Raji (cell line): ENCODE measurements around the gene OR10H3.

Experiments
- POLR2A ChIP-seq: IDR thresholded peaks from 2 replicates; pipeline ENCODE4 v1.6.1; 2011; ENCODE audit warnings: low read depth, low read length, control low read depth; ENCODE audit not compliant: insufficient read depth

OR10H3 gene

DNA sequence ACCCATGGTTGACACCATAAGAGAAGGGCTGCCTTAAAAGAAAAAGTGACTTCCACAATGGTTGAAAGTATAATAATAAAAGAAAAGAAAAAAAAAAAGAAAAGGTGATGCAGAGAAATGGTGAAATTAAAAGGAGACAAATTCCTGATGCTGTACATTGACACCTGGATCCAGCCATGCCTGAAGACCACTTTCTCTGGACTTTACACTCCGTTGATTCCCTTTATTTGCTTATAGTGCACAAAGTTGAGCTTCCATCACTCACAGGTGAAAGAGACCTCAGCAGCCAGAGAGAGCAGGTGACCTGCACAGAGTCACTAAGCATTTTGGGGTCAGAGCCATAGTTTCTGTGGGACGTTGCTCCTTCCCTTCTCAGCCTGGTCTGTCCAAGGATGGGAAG, 37.5 kb downstream of the OR10H3 start:
- TF ChIP-seq POLR2A, result no peak

DNA sequence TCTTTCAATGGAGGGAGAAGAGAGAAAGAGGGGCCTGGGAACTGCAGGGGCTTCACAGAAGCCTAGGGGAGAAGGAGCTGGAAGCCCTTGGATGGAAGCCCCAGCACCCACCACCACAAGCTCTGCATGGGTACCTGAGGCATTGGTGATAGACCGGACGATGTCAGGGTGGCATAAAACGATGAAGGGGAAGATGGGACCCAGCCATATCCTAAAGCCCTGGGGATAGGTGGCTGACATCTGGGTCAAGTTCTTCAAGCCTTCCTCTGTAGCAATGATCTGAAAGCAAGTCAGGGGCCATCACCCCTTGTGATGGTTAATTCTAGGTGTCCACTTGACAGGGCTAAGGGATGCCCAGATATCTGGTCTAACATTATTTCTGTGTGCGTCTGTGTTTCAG, 38.5 kb downstream of the OR10H3 start:
- no peak for TF ChIP-seq POLR2A

DNA sequence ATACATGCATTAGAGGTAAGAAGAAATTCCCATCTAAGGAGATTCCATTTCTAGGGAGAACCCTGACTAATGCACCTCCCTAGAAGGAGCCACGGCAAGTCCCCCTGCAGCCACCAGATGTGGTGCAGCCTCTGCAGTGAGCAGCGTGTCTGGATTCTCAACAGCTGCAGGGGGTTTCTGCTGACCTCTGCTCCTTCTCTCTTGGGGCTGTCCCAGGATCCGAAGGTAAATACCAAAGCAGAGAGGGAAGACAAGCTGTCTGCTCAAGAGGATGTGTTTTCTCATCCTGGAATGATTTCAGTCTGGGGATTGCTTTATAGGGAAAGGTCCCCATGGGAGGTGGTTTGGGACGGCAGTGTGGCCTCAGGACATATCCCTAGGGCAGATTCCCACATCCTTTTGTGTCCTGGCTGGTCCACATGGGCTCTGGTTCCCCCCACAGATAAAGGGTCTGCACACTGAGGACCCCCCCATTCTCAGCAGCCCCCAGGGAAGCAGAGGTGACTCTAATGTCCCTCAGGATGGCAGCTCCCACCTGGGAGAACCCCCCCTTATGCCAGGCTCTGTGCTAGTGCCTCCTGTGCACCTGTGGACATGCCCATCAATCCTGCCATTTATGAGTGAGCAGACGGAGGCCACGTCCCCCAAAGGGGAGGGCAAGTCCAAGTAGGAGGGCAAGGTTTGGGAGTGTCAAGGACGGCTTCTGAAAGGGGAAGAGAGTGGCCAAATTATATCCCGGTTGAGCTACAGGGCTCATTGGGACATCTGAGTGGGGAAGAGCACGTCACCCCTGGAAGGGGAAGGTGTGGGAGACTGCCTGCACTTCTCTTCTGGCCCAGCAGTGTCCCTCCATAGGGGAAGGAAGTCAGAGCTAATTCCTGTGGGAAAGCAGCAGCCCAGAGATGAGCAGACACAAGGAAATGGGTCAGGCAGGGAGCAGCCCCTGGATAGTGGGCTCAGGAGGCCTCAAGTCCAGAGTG, 39.5 kb downstream of the OR10H3 start:
- no peak for TF ChIP-seq POLR2A

DNA sequence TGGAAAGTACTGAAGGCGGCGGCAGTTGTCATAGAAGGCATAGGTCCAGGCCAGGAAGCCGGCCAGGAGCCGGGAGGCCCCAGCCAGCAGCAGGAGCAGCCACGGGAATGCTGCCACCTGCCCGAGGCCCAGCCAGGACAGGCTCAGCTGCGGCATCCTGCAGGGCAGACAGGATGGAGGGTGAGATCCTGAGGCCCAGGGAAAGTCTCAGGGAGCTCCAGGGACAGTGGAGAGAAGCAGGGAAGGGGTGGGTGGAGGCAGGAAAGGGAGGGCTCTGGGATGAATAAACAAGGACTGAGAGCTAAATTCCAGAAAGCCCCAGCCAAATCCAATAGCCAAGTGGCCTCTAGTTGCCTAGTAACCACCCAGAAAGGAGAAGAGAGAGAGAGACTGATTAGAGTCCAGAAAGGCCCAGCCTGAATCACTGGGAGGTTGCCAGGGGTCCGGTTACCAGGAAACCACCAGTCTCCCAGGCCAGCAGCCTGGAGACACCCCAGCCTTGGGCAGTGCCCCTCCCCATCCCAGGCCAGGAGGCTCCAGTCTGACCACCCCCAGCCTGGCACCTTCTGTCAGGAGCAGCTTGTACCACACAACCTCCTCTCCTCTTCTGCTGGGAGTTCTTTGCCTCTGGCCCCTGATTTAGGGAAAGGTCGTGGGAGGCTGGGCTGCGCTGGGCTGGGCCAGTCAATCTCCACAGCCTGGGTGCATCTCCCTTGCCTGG, 42.1 kb downstream of the OR10H3 start:
- no peak for TF ChIP-seq POLR2A

DNA sequence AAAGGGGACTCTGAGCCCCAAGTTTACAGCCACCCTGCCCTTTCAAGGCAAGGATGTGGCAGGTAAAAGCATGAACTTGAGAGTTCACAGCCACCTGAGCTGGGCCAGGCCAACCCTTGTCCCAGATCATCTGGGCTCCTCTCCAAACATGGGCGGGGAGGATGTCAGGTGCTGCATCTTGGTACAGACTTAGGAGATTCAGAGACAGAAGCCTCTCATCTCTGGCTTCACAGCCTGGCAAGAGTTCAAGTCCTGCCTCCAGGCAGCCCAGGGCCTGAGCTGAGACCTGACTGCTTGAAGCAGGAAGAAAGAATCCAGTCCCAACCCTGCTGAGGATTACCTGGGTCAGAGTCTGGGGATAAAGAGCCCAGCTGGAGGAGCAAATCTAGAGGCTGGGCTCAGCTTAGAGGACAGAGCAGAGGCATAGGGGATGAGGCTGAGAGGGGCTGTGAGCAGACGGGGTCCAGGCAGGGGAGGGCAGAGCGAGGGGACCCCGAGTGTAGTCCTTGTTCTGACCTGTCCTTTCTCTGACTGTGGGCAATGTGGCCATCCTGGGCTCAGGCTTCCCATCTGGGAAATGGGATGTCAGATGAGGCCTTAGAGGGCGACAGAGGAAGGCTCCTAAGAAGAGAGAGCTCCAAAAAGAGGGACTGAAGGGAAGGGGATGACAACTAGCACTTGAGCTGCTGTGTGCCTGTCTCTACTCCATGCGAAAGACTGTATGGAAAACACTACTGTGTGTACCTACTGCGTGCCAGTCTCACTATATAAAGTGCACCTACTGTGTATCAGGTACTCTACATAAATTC, 43.0 kb downstream of the OR10H3 start:
- TF ChIP-seq POLR2A, result no peak

DNA sequence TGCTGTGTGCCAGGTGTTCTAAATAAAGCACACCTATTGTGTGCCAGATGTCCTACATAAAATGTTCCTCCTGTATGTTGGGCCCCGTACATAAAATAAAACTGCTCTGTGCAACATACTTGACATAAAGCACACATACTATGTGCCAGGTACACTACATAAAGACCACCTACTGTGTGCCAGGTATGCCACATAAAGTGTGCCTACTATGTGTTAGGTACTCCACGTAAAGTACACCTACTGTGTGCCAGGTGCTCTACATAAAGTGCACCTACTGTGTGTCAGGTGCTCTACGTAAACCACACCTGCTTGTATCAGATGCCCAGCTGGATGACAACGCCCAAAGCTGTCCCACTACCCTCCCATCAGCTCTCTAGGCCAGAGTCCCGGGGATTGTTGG, 43.9 kb downstream of the OR10H3 start:
- TF ChIP-seq POLR2A, result no peak

DNA sequence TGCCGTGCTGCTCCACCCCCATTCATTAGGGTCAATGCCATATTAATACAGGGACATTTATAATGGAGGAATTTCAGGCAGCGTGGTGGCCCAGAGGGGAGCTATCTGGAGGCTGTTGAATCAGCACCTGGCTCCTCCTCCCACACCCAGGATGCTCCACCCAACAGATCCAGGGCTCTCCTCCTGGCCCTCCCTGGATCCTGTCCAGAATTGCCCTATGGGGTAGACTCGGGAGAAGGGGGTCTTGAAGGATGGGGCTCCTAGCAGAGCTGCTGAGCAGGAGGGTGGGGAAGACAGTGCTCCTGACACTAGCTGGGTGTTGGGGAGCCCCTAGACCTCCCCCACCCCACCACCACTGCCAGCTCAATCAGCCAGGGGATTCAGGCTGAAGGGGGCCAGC, 44.4 kb downstream of the OR10H3 start:
- no peak for TF ChIP-seq POLR2A

DNA sequence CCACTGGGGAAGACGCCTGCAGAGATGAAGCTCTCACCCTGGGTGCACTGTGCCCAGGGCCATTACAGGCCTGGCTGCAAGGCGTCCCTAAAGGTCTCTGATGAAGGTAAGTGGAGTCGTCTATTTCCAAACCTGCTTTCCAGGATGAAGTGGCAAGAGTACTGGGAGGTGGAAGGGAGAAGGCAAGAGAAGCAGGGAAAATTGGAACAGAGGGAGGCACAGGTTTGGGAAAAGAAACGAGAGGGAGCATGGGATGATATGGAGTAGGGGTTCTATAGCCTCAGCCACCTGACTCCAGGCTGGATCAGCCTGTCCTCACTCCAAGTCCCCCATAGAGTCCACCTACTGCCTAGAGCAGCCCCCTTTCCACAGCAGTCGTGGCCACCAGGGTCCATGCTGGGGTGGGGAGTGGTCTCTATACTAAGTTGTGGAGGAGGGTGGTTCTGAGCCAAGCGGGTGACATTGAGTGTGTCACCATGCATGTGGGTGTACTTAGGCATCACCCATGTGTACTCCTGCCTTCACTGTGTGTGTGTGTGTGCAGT, 49.9 kb downstream of the OR10H3 start, which contains the start of gene OR10H5:
OR10H5 (plus strand) TSS at position 51 of the 545 bp plus-strand sequence. CDS start 6,388 bp downstream, outside the sequence.
- no peak for TF ChIP-seq POLR2A

DNA sequence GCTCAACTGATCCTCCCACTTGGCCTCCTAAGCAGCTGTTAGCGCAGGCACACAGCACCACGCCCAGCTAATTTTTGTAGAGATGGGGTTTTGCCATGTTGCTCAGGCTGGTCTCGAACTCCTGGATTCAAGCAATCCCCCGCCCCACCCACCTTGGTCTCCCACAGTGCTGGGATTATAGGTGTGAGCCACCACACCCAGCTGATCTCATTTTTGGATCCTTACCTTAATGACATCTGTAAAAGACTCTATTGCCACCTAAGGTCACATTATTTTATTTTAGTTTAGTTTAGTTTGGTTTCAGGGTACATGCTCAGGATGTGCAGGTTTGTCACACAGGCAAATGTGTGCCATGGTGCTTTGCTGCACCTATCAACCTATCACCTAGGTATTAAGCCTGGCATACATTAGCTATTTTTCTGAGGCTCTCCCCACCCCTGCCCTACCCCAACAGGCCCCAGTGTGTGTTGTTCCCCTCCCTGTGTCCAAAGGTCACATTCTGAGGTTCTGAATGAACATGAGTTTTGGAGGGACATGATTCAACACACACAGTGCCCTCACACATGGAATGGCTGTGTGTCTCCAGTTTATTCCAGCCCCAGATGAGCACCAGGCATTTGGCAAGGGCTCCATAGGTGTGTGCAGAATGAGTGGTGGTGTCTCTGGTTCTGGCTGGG, 50.9 kb downstream of the OR10H3 start:
- no peak for TF ChIP-seq POLR2A

DNA sequence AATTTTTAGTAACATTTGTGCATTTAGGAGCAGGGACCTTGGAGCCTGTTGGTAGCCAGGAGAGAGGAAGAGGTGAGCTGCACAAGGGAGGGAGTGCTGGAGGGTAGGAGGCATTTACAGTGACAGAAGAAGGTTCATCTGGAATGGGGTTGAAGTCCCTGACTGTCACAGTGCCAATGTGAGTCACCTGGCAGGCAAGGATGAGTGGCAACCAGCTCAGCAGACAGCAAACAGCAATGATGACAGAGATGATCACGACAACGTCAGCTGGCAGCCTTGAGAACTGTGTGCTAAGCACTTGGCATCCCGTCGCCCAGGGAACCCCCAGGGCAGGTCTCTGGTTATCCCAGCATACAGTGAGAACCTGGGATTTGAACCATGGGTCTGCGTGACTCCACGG, 52.3 kb downstream of the OR10H3 start:
- TF ChIP-seq POLR2A, result no peak
